HUDEP-2 (cell line): ENCODE data around the gene SLC9A9.

Source experiments
- DNase-seq, 76 experiments: peaks; one replicate each; lab custom pipeline; 2025; ENCODE audit not compliant: unreplicated experiment in 76 of 76; lab: John Stamatoyannopoulos, UW

The SLC9A9 gene

DNA sequence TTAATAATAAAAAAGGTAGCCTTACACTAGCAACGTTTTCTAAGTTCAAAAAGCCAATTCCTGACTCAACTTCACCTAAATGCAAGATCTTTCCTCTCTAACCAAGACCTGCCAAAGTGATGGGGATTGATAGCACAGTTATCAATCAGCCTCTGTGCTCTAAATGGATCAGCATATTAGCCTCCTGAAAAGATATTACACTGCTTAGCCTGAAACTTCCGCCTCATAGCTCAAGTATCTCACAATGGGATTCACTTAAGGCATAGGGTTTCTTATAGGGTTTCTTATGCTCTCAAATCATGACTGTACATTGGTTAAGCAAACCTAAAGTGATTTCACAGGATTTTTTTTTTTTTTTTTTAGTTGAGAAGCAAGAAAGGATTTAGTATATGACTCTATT, 436 bp upstream of the SLC9A9 start:
- no peak for DNase-seq

- DNase-seq, result no peak
Measured at GRCh38 chr3:143843587-143843986, 4.7 kb downstream of the SLC9A9 start.

DNA sequence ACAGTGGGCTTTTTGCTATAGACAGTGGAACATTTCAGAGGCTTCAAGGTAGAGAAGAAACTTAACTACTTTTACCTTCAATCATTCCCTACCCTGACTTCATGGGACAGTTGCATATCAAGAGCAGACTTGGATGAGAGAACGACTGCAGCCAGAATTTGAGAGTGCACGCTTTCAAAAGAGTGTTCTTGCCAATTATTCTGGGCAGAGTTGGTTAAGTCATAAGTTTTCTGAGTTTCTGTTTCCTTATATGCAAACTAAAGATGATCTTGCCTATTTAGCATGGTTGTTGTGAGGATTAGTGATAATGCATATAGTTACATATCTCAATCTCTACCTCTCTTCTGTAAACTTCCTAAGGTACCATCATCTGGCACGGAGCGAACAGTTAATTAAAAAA, 7.6 kb downstream of the SLC9A9 start:
- DNase-seq, result no peak

DNA sequence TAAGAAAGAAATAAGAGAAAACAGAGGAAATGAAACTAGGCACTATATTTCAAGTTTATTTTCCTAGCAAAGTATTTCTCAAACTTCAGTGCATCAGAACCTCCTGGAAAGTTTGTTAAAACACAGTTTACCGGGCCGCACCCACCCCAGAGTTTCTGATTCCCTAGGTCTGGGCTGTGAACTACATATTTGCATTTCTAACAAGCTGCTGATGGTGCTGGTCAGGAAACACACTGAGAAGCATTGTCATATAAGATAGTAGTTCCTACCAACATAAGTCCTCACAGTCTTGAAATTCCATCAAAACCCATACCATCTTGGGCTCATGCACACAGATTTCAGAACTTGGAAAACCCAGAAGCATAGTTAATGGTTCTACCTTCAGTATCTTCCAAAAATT, 8.3 kb downstream of the SLC9A9 start:
- no peak for DNase-seq

GRCh38 chr3:143837076-143837475, 11.2 kb downstream of the SLC9A9 start:
- no peak for DNase-seq

DNA sequence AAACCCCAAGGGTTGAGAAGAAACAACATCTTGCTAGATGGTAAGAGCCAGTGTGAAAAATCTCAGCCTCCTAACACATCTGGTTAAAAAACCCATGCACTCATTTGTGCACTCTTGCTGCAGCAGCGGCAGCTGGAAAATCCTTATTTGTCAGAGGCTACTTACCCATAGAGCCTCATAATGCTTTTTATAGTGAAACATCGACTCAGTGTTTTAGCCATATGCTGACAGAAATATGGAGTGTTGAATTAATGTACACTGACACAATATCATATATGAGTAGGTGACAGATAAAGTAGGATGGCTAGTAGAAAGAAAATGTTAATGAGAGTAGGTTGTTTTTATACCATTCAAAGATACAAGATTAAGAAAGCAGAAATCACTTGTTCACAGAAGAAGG, 13.0 kb downstream of the SLC9A9 start:
- no peak for DNase-seq

DNA sequence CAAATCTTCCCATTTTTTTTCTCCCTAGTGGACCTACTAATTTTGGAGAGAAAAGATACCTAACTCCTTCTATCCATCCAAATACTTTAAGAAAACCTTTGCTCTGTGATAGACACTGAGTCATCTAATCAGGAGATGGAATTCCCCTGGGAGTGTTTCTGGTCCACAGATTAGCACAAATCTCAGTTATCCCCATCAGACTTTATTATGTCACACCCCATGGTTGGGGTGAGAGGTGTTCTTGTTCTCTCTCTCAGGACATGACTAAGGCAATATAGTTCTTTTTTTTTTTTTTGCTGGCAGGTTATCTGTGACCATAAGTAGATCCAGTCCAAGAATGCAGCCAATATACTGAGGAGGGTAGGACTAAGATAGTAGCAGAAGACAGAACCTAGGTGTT, 15.8 kb downstream of the SLC9A9 start:
- no peak for DNase-seq

DNA sequence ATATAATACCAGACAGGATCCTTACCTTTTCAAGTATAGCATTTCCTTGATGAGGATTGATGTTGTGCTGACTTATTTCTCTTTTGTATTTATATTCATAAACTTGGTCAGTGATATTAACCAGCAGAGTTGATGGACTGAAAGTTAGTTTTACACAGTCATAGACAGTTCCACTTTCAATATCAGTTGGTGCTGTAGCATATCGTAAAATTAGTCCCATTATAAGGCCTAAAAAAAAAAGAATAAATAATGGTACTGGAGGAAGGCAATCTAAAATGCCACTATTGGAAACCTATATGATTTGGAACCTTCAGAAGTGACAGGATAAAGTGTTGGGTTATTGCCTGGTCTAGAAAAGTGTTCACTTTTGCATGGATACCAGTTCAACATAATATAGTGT, 16.3 kb downstream of the SLC9A9 start:
- no peak for DNase-seq

DNA sequence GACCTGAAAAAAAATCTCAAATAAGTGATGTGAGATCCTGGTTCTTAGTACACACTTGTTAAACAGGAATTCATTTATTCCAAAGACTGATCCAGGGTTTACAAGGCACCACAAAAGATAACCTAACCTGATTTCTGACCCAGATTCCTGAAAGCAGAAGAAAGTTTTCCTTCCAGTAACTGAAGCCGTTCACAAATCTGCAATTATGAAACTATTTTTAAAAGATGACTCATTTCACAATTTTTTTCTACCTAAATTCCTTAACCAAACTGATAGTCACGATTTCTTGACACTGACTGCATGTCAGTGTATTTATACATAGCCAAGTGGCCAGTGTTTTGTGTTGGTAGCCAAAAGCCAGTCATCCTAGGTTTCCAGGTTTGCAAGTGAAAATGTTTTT, 17.1 kb downstream of the SLC9A9 start:
- DNase-seq, result no peak

- no peak for DNase-seq
Measured at GRCh38 chr3:143830786-143831185, 17.5 kb downstream of the SLC9A9 start.

DNA sequence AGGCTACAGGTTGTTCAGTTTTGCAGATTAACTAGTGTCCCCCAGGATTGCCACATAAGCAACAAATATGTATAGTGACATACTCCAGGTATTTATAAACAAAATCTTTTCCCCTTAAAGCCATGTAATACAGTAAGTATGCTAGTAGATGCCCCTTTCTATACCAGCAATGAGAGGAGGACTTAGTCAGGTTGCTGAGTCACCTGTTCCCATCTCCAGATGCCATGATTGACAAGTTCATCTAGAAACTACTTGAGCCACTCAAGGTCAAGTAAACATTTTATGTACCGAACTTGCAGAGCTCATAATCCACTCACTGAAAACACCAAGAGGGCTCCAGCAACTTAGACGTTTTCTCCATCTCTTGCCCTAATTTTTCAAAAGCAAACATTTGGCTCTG, 18.2 kb downstream of the SLC9A9 start:
- DNase-seq, result no peak

DNA sequence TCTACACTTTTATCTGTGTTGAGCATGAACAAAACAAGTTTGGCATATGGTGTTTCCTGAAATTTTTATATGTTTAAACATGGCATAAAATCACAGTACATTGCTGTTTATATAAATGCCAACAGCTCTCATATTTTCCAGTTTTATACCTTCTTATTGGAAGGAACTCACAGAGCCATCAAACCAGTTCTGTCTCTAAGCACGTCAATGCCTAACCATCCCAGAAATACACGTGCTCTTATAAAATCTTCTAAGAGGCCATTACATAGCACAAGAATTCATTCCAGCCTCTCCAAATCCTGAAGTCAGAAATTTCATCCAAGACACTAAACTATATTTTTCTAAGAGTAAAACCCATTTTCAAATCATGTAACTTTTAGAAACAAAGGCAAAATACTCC, 20.8 kb downstream of the SLC9A9 start:
- no peak for DNase-seq

- no peak for DNase-seq
Measured at GRCh38 chr3:143826296-143826695, 22.0 kb downstream of the SLC9A9 start.

DNA sequence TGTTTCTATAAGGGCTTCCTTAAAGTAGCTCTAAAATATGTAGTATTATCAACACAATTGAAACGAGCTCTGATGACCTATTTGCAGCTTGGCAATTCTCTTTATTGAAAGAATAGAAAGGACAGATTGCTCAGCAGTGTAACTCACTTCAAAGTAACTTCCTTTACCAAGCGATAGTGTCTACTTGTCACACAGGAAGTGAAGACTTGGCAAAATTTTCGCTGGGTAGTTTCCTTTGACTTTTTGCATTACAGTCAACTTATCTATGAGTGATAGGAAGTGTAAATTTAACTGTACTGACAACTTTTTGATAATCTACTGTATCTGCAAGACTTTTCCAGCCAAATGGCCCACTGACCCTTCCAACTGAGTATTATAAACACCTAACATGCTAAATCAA, 22.8 kb downstream of the SLC9A9 start:
- DNase-seq, result peak in 1 of 76 experiments; percentile 1

- DNase-seq, result no peak
Measured at GRCh38 chr3:143824735-143825385, 23.4 kb downstream of the SLC9A9 start.

DNA sequence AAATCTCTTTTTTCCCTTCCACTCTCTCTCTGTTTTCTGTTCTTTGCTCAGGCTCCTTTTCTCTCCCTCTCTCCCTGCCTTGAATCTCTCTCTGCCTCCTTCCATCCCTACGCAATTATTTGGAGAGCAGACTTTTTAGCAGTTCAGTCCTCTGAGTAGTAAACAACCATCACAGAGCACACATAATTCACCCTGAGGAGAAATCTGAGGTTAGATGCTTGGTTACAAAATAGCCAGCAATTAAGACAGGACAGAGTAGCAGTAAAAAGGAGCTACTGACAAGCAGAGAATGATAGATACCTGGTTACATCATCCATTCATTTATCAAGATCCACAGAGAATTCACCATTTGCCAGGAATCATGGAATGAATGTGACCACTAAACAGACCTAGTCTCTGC, 25.5 kb downstream of the SLC9A9 start:
- no peak for DNase-seq

- no peak for DNase-seq
Measured at GRCh38 chr3:143822374-143822773, 25.9 kb downstream of the SLC9A9 start.

- DNase-seq, result no peak
Measured at GRCh38 chr3:143821862-143822261, 26.4 kb downstream of the SLC9A9 start.

DNA sequence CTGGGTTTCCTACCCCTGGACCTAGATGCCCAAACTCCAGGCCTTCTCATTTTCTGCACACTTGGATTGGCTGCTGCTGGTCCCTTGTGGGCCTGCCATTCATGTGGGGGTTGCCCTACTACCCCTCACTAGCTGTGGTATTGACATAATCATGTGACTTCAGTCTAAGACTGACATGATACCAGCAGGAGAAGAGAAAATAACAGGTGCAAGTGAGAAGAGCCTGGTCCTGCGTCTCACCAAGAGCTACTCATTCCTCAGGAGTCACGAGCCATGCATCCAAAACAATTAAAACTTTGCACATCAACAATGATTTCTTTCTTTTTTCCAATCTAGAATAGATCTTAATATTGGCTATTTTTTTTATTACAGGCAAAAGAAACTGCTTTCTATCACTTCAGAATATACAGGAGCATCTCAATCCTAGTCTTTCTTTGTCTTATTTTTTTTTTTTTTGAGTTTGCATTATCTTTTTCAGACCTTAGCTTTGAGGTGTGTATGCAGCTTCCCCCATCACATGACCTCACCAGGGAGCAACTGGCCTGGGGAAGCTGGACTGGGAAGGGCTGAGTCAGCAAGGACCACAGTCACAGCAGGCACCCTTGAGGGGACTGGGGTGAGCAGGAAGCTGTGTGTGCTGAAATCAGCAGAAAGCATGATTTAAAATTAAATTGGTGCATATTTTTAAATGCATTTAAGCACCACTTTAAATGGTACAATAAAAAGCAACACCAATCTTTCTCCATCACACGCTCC, 27.6 kb downstream of the SLC9A9 start:
- no peak for DNase-seq

DNA sequence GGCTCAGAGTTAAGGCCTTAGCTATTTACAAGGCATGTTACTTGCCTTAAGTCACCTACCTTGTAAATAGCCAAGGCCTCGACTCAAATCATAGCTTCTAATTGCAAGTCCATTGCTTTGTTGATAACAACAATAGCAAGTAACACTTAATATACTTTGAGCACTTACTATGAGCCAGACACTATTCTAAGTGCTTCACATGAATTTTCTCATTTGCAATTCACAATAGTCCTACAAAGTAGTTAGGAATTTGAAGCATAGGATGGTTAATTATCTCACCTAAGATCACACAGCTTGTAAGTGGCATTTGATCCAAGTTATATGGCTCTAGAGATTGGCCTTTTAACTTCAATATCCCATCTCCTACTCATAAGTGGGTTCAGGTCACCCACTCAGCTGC, 28.4 kb downstream of the SLC9A9 start:
- DNase-seq, result no peak

- no peak for DNase-seq
Measured at GRCh38 chr3:143814443-143814889, 33.8 kb downstream of the SLC9A9 start.

GRCh38 chr3:143812481-143812880, 35.8 kb downstream of the SLC9A9 start:
- no peak for DNase-seq
